GM23338 (cell line): ENCODE results near the gene PRDX6. TPM values are rescaled to one million over a fixed set of nuclear protein-coding genes. Genes with fewer than 3 reads are reported as not detected.

Experiments
- ATAC-seq: fragments of 200-7000 bp; cut with Tn5 transposase; 3 replicates; pipeline ENCODE4 v1.9.1; 2020
- DNase-seq: peaks from one replicate; pipeline ENCODE4 v3.0.0-alpha.2; 2015; ENCODE audit warnings: low spot score
- H2AFZ ChIP-seq: fragments of 200-600 bp; sonication (generic); 2 replicates; pipeline ENCODE4 v1.8.0; 2016; ENCODE audit warnings: antibody characterized with exemption, mild to moderate bottlenecking, moderate library complexity
- H3F3A ChIP-seq: fragments of 200-600 bp; sonication (generic); replicated peaks from 2 replicates; pipeline ENCODE4 v1.8.0; 2017; ENCODE audit warnings: antibody characterized with exemption, mixed run types, low read depth
- H3K27ac ChIP-seq: fragments of 200-600 bp; sonication (generic); 2 replicates; pipeline ENCODE4 v1.6.1; 2016; ENCODE audit warnings: low read depth
- H3K27me3 ChIP-seq: fragments of 200-600 bp; sonication (generic); 2 replicates; pipeline ENCODE4 v1.8.0; 2016; ENCODE audit warnings: mild to moderate bottlenecking, mixed run types, moderate library complexity; ENCODE audit not compliant: insufficient read depth
- H3K36me3 ChIP-seq: fragments of 200-600 bp; sonication (generic); 2 replicates; pipeline ENCODE4 v1.8.0; 2016; ENCODE audit warnings: mild to moderate bottlenecking; ENCODE audit not compliant: insufficient read depth
- H3K4me1 ChIP-seq: fragments of 200-600 bp; sonication (generic); 2 replicates; pipeline ENCODE4 v1.8.0; 2016; ENCODE audit warnings: mild to moderate bottlenecking, moderate library complexity; ENCODE audit not compliant: insufficient read depth
- H3K4me2 ChIP-seq: fragments of 200-600 bp; sonication (generic); 2 replicates; pipeline ENCODE4 v1.7.1; 2017; ENCODE audit warnings: mixed run types
- H3K4me3 ChIP-seq: fragments of 200-600 bp; sonication (generic); 2 replicates; pipeline ENCODE4 v1.6.1; 2016; ENCODE audit warnings: mixed run types
- H3K79me2 ChIP-seq: fragments of 200-600 bp; sonication (generic); replicated peaks from 2 replicates; pipeline ENCODE4 v1.8.0; 2017; ENCODE audit warnings: mild to moderate bottlenecking; ENCODE audit not compliant: insufficient read depth
- H3K9me2 ChIP-seq: fragments of 200-600 bp; sonication (generic); 2 replicates; pipeline ENCODE4 v1.8.0; 2017; ENCODE audit not compliant: insufficient read depth
- H4K20me1 ChIP-seq: fragments of 200-600 bp; sonication (generic); replicated peaks from 2 replicates; pipeline ENCODE4 v1.8.0; 2017; ENCODE audit warnings: mild to moderate bottlenecking; ENCODE audit not compliant: insufficient read depth
- H3K27ac Mint-ChIP-seq: 2 replicates; pipeline ENCODE4 v1.8.0; 2020; ENCODE audit warnings: inconsistent platforms, mild to moderate bottlenecking, moderate library complexity, mixed read lengths
- H3K27me3 Mint-ChIP-seq: 3 replicates; pipeline ENCODE4 v1.8.0; 2022; ENCODE audit warnings: low read depth, mild to moderate bottlenecking, moderate library complexity, mixed read lengths, inconsistent platforms; ENCODE audit not compliant: insufficient read depth, poor library complexity
- H3K36me3 Mint-ChIP-seq: 3 replicates; pipeline ENCODE4 v1.8.0; 2021; ENCODE audit warnings: low read depth, mild to moderate bottlenecking, inconsistent platforms, moderate library complexity, mixed read lengths
- H3K4me1 Mint-ChIP-seq: 3 replicates; pipeline ENCODE4 v1.8.0; 2020; ENCODE audit warnings: mild to moderate bottlenecking, inconsistent platforms, mixed read lengths
- H3K4me3 Mint-ChIP-seq: 3 replicates; pipeline ENCODE4 v1.8.0; 2021; ENCODE audit warnings: moderate library complexity, mild to moderate bottlenecking, inconsistent platforms, mixed read lengths
- H3K9me3 Mint-ChIP-seq: 3 replicates; pipeline ENCODE4 v1.8.0; 2020; ENCODE audit warnings: moderate library complexity, mild to moderate bottlenecking, inconsistent platforms, mixed read lengths
- CREB1 ChIP-seq: fragments of 250-450 bp; sonication (Bioruptor Pico); IDR thresholded peaks from 2 replicates; pipeline ENCODE4 v1.5.0; 2020; ENCODE audit warnings: low read depth, mild to moderate bottlenecking, moderate library complexity
- CTCF ChIP-seq, 2 experiments: fragments of 200-600 bp in 1 of 2; sonication (generic) in 1 of 2; conservative IDR thresholded peaks; 2 replicates each; pipeline versions ENCODE4 v1.5.1 to v1.6.1; 2016 to 2017; ENCODE audit warnings: antibody characterized with exemption in 2 of 2, low read depth in 2 of 2, mild to moderate bottlenecking in 2 of 2, moderate library complexity in 1 of 2
- ETS1 ChIP-seq: IDR thresholded peaks from 2 replicates; pipeline ENCODE4 v1.6.1; 2016; ENCODE audit warnings: antibody characterized with exemption
- EZH2 ChIP-seq: fragments of 200-600 bp; sonication (generic); IDR thresholded peaks from one replicate; pipeline ENCODE4 v1.8.0; 2017; ENCODE audit warnings: antibody characterized with exemption, mild to moderate bottlenecking, low read depth; ENCODE audit not compliant: unreplicated experiment
- EZH2phosphoT487 ChIP-seq: fragments of 200-600 bp; sonication (generic); IDR thresholded peaks from one replicate; pipeline ENCODE4 v1.8.1; 2018; ENCODE audit warnings: antibody characterized with exemption; ENCODE audit not compliant: unreplicated experiment
- JUNB ChIP-seq: IDR thresholded peaks from one replicate; pipeline ENCODE4 v1.6.1; 2016; ENCODE audit warnings: antibody characterized with exemption; ENCODE audit not compliant: unreplicated experiment
- NANOG ChIP-seq: IDR thresholded peaks from 2 replicates; pipeline ENCODE4 v1.6.1; 2016; ENCODE audit warnings: antibody characterized with exemption, borderline replicate concordance
- POLR2AphosphoS5 ChIP-seq: IDR thresholded peaks from 2 replicates; pipeline ENCODE4 v1.6.1; 2016; ENCODE audit warnings: antibody characterized with exemption, low read depth
- REST ChIP-seq: IDR thresholded peaks from one replicate; pipeline ENCODE4 v1.6.1; 2018; ENCODE audit warnings: antibody characterized with exemption; ENCODE audit not compliant: unreplicated experiment
- STAT1 ChIP-seq: IDR thresholded peaks from one replicate; pipeline ENCODE4 v1.6.1; 2016; ENCODE audit warnings: antibody characterized with exemption; ENCODE audit not compliant: unreplicated experiment
- ZNF114 ChIP-seq: fragments of 250-450 bp; sonication (Bioruptor Pico); IDR thresholded peaks from 2 replicates; pipeline ENCODE4 v1.5.0; 2020; ENCODE audit warnings: mild to moderate bottlenecking, moderate library complexity
- ZNF331 ChIP-seq: fragments of 250-450 bp; sonication (Bioruptor Pico); IDR thresholded peaks from 2 replicates; pipeline ENCODE4 v1.5.0; 2020; ENCODE audit warnings: low read depth, mild to moderate bottlenecking, moderate library complexity
- ZNF462 ChIP-seq: fragments of 250-450 bp; sonication (Bioruptor Pico); IDR thresholded peaks from 2 replicates; pipeline ENCODE4 v1.5.0; 2020; ENCODE audit warnings: mild to moderate bottlenecking, moderate library complexity
- polyA plus RNA-seq: library from polyadenylated mRNA; unstranded; fragments of >200 nt; fragmentation: Nextera tagmentation; extraction: Ambion mirVana; gene quantifications from 2 replicates; pipeline ENCODE4 v1.2.1, GENCODE V29; 2016
- total RNA-seq: library from RNA; depleted of rRNA; stranded (reverse); fragments of >200 nt; shearing (Covaris generic); gene quantifications from 2 replicates; pipeline ENCODE4 v1.2.3, GENCODE V29; 2014

PRDX6 gene
- total and polyA plus RNA-seq, 2 experiments from 2014 or later = 516 to 746 TPM

GRCh38 chr1:173525926-173526325 is 48.8 kb downstream of the PRDX6 start:
- H3K4me3 Mint-ChIP-seq = no peak overlapping the region
- H3K27me3 ChIP-seq = no peaks in the 10 kb centered on the region
- H2AFZ ChIP-seq = no peak overlapping the region; the same call in 1 of the 2 replicates
- no peak overlapping the region for H3K4me2 ChIP-seq
- H3K27me3 Mint-ChIP-seq = peaks cover 2% of the 10 kb centered on the region
- no peaks in the 10 kb centered on the region for H3K36me3 Mint-ChIP-seq
- no peaks in the 10 kb centered on the region for H3F3A ChIP-seq
- H3K27ac ChIP-seq = no peak overlapping the region
- no peak for ATAC-seq
- no peaks in the 10 kb centered on the region for H4K20me1 ChIP-seq
- DNase-seq = no peak
- H3K36me3 ChIP-seq = no peaks in the 10 kb centered on the region
- no peaks in the 10 kb centered on the region for H3K9me2 ChIP-seq
- H3K4me1 Mint-ChIP-seq = peaks cover 21% of the 10 kb centered on the region
- H3K4me1 ChIP-seq = peaks cover 28% of the 10 kb centered on the region
- no peaks in the 10 kb centered on the region; the same call in 2 of the 3 replicates for H3K9me3 Mint-ChIP-seq
- H3K4me3 ChIP-seq = no peak overlapping the region
- H3K79me2 ChIP-seq = no peaks in the 10 kb centered on the region
- TF ChIP-seq EZH2phosphoT487 (no peak), CTCF (conservative IDR thresholded peaks at IDR 0.05; ENCODE audit: low read depth in 2 of 2) (no peak), NANOG (no peak), REST (no peak), JUNB (no peak), ZNF114 (no peak), STAT1 (no peak), CREB1 (CRISPR knock-in tag) (no peak), ZNF331 (CRISPR knock-in tag) (no peak), EZH2 (no peak), POLR2AphosphoS5 (no peak), ETS1 (no peak), ZNF462 (CRISPR knock-in tag) (no peak)
- H3K27ac Mint-ChIP-seq = no peak overlapping the region
